ENCODE results near the gene USP35. TPM values are rescaled to one million over a fixed set of nuclear protein-coding genes. Genes with fewer than 3 reads are reported as not detected.
A peak's percentile ranks its signal among the peaks of the same experiment; 100 is the strongest.

The USP35 gene
- total RNA-seq, 1 experiment from 2014 or later = 8.5 TPM

DNA sequence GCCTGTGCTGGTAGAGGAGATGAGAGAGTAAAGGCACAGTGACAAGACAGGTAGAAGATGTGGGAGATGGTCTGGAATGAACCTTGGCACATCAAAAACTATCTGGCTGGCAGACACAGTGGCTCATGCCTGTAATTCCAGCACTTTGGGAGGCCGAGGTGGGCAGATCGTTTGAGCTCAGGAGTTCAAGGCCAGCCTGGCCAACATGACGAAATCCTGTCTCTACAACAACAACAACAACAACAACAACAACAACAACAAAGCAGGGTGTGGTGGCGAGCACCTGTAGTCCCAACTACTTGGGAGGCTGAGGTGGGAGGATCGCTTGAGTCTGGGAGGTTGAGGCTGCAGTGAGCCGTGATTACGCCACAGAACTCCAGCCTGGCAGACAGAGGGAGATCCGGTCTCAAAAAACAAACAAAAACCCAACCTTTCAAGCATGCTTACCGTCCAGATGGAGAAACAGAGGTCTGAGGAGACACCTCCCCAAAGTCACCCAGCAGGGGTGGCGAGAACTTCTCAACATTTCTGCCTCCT, 12.0 kb upstream of the USP35 start:
- H3K4me2 ChIP-seq (ENCODE audit: low read length) = no peak overlapping the region
- H3K27ac ChIP-seq (ENCODE audit: low read length) = no peak overlapping the region
- intact Hi-C loops (cut with micrococcal nuclease) = no loop called here
- DNase-seq = no peak
- no peaks in the 10 kb centered on the region for H3K4me1 ChIP-seq (ENCODE audit: insufficient read depth, low read length)
- ChIA-PET POLR2A (ENCODE audit: unreplicated experiment) (no interaction called here), CTCF (no interaction called here)
- H3K27me3 ChIP-seq (ENCODE audit: low read length) = no peaks in the 10 kb centered on the region
- H3K9me2 ChIP-seq (replicated peaks; ENCODE audit: low read length) = no peaks in the 10 kb centered on the region
- no peaks in the 10 kb centered on the region for H3K9me3 ChIP-seq (ENCODE audit: low read length)
- H3K36me3 ChIP-seq (ENCODE audit: low read depth, low read length) = peaks cover 6% of the 10 kb centered on the region; the same call in 1 of the 2 replicates
- no peaks in the 10 kb centered on the region for H3K79me2 ChIP-seq (ENCODE audit: low read length)
- BruUV-seq (replicated peaks) = no TSS peak
- H3F3A ChIP-seq (ENCODE audit: low read length, unreplicated experiment) = no peaks in the 10 kb centered on the region
- ATAC-seq = no peak
- no peaks in the 10 kb centered on the region for H4K20me1 ChIP-seq (ENCODE audit: low read length)
- H2AFZ ChIP-seq (ENCODE audit: low read length) = no peak overlapping the region
- TF ChIP-seq EZH2 (IDR thresholded peaks at IDR 0.05; ENCODE audit: low read length, unreplicated experiment) = no peak
- H3K9ac ChIP-seq (ENCODE audit: low read length) = no peak overlapping the region
- no peak overlapping the region for H3K4me3 ChIP-seq (ENCODE audit: low read length)

DNA sequence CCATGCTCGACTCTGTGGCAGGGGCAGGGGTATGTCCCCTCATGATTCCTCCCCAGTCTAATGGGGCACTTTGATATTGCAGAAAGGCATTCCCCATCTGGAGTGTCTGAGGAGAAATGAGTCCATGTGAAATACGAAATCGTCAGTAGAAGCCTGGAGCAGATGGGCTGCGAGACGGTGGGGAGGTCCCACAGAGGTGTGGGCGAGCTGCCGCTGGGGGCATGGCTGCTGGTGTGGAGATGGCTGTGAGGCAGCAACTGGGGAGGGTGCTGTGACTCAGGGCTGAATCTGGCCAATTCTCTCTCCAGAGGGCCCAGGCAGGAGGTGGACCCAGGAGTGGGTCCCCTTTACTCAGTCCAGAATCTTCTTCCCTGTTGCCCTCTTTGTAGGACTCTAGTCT, 11.5 kb upstream of the USP35 start:
- no peaks in the 10 kb centered on the region for H3K9me3 ChIP-seq (ENCODE audit: low read length)
- no peak overlapping the region for H3K27ac ChIP-seq (ENCODE audit: low read length)
- H3K27me3 ChIP-seq (ENCODE audit: low read length) = no peaks in the 10 kb centered on the region
- TF ChIP-seq, protein P1, sequence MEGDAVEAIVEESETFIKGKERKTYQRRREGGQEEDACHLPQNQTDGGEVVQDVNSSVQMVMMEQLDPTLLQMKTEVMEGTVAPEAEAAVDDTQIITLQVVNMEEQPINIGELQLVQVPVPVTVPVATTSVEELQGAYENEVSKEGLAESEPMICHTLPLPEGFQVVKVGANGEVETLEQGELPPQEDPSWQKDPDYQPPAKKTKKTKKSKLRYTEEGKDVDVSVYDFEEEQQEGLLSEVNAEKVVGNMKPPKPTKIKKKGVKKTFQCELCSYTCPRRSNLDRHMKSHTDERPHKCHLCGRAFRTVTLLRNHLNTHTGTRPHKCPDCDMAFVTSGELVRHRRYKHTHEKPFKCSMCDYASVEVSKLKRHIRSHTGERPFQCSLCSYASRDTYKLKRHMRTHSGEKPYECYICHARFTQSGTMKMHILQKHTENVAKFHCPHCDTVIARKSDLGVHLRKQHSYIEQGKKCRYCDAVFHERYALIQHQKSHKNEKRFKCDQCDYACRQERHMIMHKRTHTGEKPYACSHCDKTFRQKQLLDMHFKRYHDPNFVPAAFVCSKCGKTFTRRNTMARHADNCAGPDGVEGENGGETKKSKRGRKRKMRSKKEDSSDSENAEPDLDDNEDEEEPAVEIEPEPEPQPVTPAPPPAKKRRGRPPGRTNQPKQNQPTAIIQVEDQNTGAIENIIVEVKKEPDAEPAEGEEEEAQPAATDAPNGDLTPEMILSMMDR (conservative IDR thresholded peaks at IDR 0.05; ENCODE audit: low read depth, low read length) = no peak
- TF ChIP-seq EZH2phosphoT487 (IDR thresholded peaks at IDR 0.05; ENCODE audit: borderline replicate concordance, low read length) (no peak), EZH2 (IDR thresholded peaks at IDR 0.05; ENCODE audit: low read length, unreplicated experiment) (no peak)
- intact Hi-C loops (cut with micrococcal nuclease) = no loop called here
- no peak overlapping the region for H3K9ac ChIP-seq (ENCODE audit: low read length)
- H2AFZ ChIP-seq (ENCODE audit: low read length) = no peak overlapping the region
- no peaks in the 10 kb centered on the region for H3K79me2 ChIP-seq (ENCODE audit: low read length)
- DNase-seq (no peak), ATAC-seq (no peak)
- no peaks in the 10 kb centered on the region for H3K4me1 ChIP-seq (ENCODE audit: insufficient read depth, low read length)
- H4K20me1 ChIP-seq (ENCODE audit: low read length) = no peaks in the 10 kb centered on the region
- no peak overlapping the region for H3K4me2 ChIP-seq (ENCODE audit: low read length)
- no peaks in the 10 kb centered on the region for H3F3A ChIP-seq (ENCODE audit: low read length, unreplicated experiment)
- H3K36me3 ChIP-seq (ENCODE audit: low read depth, low read length) = peaks cover 10% of the 10 kb centered on the region; the same call in 1 of the 2 replicates
- ChIA-PET POLR2A (ENCODE audit: unreplicated experiment) (no interaction called here), CTCF (no interaction called here)
- H3K9me2 ChIP-seq (replicated peaks; ENCODE audit: low read length) = no peaks in the 10 kb centered on the region
- no peak overlapping the region for H3K4me3 ChIP-seq (ENCODE audit: low read length)
- no TSS peak for BruUV-seq (replicated peaks)

DNA sequence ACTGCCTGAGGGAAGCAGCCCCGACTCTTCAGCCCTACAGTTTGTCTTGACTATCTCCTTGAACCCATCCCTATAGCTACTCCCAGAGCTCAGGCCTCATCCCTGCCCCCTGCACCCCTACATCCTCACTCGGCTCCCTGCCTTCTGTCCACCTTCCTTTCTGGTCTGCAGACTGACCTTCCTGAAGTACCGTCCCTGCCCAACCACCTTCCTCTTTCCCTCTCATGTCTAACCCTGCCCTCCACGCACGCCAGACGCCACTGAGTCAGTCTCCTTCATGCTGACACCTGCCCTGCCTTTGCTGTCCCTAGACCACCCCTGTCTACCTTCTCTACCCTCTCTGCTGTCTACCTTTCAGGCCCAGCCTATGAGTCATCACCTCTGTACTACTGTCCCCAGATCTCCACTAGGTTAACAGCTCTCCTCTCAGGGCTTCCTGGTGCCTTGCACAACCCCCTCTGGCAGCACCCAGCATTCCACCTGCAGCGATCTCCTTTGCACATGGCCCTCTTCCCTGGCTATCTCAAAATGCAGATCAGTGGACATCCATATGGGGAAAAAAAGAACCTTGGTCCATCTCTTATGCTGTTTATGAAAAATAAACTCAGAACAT, 9.2 kb upstream of the USP35 start:
- no peaks in the 10 kb centered on the region for H3K4me1 ChIP-seq (ENCODE audit: insufficient read depth, low read length)
- DNase-seq (peak; percentile 25), ATAC-seq (no peak; the same call in 1 of the 2 replicates)
- H3K9me3 ChIP-seq (ENCODE audit: low read length) = no peaks in the 10 kb centered on the region
- H3K36me3 ChIP-seq (ENCODE audit: low read depth, low read length) = peaks cover 10% of the 10 kb centered on the region; the same call in 1 of the 2 replicates
- no peaks in the 10 kb centered on the region for H3F3A ChIP-seq (ENCODE audit: low read length, unreplicated experiment)
- ChIA-PET CTCF (no interaction called here), POLR2A (ENCODE audit: unreplicated experiment) (no interaction called here)
- TF ChIP-seq EZH2phosphoT487 (IDR thresholded peaks at IDR 0.05; ENCODE audit: borderline replicate concordance, low read length) (no peak), EZH2 (IDR thresholded peaks at IDR 0.05; ENCODE audit: low read length, unreplicated experiment) (no peak)
- TF ChIP-seq, protein P1 (conservative IDR thresholded peaks at IDR 0.05; ENCODE audit: low read depth, low read length) = no peak
- no peak overlapping the region for H2AFZ ChIP-seq (ENCODE audit: low read length)
- intact Hi-C loops (cut with micrococcal nuclease) = no loop called here
- 0 out of 2 replicates have a peak, but pooled peaks cover under 1% of the 10 kb centered on the region for H3K79me2 ChIP-seq (ENCODE audit: low read length)
- no peak overlapping the region for H3K27ac ChIP-seq (ENCODE audit: low read length)
- no peaks in the 10 kb centered on the region for H3K9me2 ChIP-seq (replicated peaks; ENCODE audit: low read length)
- no peak overlapping the region for H3K4me3 ChIP-seq (ENCODE audit: low read length)
- H3K4me2 ChIP-seq (ENCODE audit: low read length) = no peak overlapping the region
- H3K27me3 ChIP-seq (ENCODE audit: low read length) = no peaks in the 10 kb centered on the region
- no peaks in the 10 kb centered on the region for H4K20me1 ChIP-seq (ENCODE audit: low read length)
- no peak overlapping the region for H3K9ac ChIP-seq (ENCODE audit: low read length)
- BruUV-seq (replicated peaks) = no TSS peak
